ENCODE measurements around the gene HEMGN. TPM values are rescaled to one million over a fixed set of nuclear protein-coding genes. Genes with fewer than 3 reads are reported as not detected.

HEMGN gene
- total RNA-seq, 4 donors from 2014 or later: 0.19 to 1.1 (median 0.44) TPM; not detected in 1

DNA sequence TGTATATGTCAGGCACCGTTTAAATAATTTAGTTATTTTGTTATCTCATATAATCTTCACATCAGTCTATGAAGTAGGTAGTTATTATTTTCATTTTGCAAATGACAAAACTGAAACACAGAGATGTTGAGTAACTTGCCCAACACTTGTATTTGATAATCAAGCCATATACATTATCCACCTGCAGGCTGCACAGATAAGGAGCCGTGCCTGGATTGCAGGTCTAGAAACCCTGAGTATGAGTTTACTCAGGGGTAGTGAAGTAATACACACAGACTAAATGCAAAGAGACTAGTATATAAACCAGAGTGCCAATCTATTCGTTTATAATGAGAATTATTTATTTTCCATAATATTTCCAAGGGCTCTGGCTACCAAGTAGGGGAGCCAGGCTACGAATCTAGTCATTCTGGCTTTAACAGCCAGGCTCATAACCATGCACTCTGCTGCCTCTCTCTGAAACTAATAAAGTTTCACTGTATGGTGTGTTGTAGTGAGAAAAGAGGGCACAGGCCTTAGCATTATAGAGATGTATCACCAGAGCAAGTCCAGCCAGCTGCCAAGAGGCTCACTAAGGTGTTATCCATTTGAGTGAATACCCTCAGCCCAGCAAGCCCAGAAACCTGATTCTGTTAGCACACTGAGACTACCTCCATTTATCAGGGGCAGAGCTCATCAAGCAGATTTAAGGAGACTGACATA, 4.5 kb downstream of the HEMGN start:
- ATAC-seq (ENCODE audit: low FRiP score) (no peak), DNase-seq (ENCODE audit: low spot score) (no peak)
- TF ChIP-seq, protein P1, sequence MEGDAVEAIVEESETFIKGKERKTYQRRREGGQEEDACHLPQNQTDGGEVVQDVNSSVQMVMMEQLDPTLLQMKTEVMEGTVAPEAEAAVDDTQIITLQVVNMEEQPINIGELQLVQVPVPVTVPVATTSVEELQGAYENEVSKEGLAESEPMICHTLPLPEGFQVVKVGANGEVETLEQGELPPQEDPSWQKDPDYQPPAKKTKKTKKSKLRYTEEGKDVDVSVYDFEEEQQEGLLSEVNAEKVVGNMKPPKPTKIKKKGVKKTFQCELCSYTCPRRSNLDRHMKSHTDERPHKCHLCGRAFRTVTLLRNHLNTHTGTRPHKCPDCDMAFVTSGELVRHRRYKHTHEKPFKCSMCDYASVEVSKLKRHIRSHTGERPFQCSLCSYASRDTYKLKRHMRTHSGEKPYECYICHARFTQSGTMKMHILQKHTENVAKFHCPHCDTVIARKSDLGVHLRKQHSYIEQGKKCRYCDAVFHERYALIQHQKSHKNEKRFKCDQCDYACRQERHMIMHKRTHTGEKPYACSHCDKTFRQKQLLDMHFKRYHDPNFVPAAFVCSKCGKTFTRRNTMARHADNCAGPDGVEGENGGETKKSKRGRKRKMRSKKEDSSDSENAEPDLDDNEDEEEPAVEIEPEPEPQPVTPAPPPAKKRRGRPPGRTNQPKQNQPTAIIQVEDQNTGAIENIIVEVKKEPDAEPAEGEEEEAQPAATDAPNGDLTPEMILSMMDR (IDR thresholded peaks at IDR 0.05): no peak

DNA sequence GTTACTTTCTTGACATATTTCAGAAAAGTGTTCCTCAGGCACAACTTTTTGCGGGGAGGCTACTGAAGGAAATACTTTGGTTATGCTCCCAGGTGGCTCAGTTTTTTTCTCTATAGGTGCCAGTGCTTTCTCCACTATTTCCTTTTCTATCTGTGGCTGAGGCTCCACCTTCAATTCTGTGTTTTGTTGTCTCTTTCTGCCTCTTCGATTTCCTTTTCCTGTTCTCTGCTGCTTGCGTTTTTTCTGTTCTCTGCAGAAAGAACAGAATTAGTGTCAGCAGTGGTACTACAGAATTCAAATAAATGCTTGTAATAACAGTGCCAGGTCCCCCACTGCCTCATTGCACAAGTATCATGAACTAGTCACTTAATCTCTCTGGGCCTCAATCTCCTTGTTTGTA, 7.0 kb downstream of the HEMGN start:
- TF ChIP-seq, protein P1 (IDR thresholded peaks at IDR 0.05): no peak
- DNase-seq (ENCODE audit: low spot score) (no peak), ATAC-seq (ENCODE audit: low FRiP score) (no peak)

DNA sequence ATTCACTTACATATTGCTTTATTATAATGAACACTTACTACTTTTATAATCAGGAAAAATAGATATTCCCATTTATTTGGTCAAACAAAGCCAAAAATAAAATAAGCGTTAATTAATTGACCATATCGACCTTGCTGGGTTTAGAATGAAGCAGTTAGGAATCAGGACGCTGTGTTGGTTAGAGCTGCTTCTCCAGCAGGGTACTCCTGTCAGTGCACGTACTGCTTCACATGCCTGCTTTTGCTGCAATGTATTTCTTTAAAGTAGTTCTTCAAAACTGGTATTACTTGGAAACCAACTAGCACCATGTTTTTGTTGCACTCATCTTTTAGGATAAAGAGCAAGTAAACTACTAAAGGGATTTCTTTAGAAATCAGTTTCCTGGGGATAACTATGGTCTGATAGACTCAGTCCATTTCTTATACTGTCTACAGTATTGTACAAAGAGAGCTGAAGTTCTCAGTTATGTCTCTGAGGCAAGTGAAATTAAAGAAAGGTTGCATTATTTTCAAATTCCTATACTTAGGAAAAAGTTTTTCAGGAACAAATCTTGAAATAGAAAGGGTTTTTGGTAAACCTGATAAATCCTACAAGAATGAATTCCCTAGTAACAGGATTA, 8.9 kb downstream of the HEMGN start:
- no peak for DNase-seq (ENCODE audit: low spot score)
- no peak for ATAC-seq (ENCODE audit: low FRiP score)
- TF ChIP-seq, protein P1 (IDR thresholded peaks at IDR 0.05): no peak

DNA sequence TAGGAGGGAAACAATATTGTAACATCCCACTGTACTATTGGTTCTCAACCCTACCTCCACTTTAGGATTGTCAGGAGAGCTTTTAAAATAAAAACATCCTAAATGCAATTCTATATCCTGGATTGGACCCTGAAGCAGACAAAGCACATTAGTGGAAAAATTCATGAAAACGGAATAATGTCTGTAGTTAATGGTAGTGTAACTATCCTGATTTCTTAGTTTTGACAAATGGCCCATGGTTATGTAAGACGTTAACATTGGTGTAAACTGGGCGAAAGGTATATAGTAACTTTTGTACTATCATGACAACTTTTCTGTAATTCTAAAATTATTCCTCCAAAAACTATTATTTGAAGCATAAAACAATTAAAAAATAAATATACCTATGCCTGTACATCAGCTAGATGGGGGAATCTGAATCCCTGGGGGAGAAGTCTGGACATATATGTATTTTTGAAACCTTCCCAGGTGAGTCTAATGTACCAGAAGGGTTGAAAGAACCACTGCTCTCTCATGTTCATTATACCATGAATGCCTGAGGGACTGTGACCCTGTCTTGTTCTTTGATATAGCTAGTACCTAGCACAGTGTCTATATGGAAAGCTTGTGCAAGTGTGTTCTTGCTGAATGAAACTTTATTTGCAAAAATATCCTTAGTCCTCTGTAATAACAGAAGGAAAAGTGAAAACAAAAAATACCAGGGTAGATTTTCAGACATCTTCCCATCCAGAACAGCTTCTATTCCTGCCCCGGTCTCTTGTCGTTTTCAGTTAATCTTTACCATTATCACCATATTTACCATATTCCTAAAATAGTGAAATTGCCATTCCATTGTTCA, 12.3 kb downstream of the HEMGN start:
- TF ChIP-seq, protein P1 (IDR thresholded peaks at IDR 0.05): no peak
- ATAC-seq (ENCODE audit: low FRiP score) (no peak), DNase-seq (ENCODE audit: low spot score) (no peak)

DNA sequence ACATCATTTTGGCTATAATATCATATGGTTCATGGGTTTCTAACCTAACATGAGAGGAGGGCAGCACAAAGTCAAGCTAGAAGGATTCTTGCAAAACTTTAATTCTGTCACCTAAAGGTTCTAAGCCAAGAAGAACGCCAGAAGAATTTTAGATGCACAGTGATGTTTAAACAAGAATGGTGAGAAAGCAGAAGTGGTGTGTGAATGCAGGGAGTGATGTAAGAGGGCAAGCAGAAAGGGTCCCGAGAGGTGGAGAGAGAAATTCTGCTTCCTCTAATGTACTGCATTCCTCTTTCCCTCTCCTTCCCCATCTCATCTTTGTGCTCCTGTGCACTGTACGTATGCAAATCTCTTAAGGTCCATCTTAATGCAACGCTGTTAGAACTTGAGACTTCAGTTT, 13.6 kb downstream of the HEMGN start:
- DNase-seq (ENCODE audit: low spot score) (no peak), ATAC-seq (ENCODE audit: low FRiP score) (no peak)
- TF ChIP-seq, protein P1 (IDR thresholded peaks at IDR 0.05): no peak

DNA sequence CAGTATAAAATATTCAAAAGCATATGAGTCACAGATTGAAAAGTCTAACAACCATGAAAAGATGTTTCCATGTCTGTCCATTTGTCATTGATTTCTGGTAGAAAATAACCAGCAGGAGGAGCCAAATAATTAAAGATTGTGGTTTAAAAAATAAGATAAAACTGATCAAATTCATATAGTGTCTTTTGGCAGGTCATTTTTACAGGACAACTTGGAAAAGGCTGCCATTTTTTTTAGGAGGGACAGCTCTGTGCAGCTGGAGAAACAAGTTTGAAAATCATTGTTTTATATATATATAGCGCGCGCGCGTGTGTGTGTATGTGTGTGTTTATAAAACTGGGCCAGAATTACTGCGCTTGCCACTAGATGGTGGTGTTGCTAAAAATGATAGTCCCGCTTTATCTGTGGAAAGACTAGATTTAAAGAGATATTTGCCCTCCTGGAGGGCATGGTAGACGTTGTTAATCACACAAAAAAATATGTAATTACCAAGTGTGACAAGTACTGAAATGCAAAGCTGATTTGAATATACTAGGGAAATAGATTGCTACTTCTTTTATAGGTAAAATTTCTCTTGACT, 14.4 kb downstream of the HEMGN start:
- TF ChIP-seq, protein P1 (IDR thresholded peaks at IDR 0.05): peak in 1 of 3 donors; percentile 44
- DNase-seq (ENCODE audit: low spot score) (peak; percentile 83), ATAC-seq (ENCODE audit: low FRiP score) (peak; percentile 42)

All from omental fat pad (tissue), 4 donors.